SK-N-SH treated with all-trans-retinoic acid at 6 μM for 48 hours (cell line): ENCODE results near the gene HTN1.
"Not testable (repeated sequence)": the region's sequence is repeated elsewhere in the genome, so short reads cannot be mapped to it uniquely, and the experiment has no call there.

Source experiments
- ATAC-seq: fragments of 200-7000 bp; cut with Tn5 transposase; 3 replicates; pipeline ENCODE4 v1.9.1; 2020; ENCODE audit warnings: mild to moderate bottlenecking, moderate library complexity
- ARNTL ChIP-seq: fragments of 450-650 bp; formaldehyde crosslinking; IDR thresholded peaks from 2 replicates; pipeline ENCODE4 v1.5.0; 2020; ENCODE audit warnings: low read depth, mild to moderate bottlenecking, moderate library complexity, borderline replicate concordance
- BACH2 ChIP-seq: fragments of 250-450 bp; sonication (Bioruptor Pico); IDR thresholded peaks from 2 replicates; pipeline ENCODE4 v1.9.0; 2021; ENCODE audit warnings: mild to moderate bottlenecking, borderline replicate concordance
- ESRRG ChIP-seq: fragments of 250-450 bp; sonication (Bioruptor Pico); IDR thresholded peaks from 2 replicates; pipeline ENCODE4 v1.6.1; 2021; ENCODE audit warnings: mild to moderate bottlenecking
- GLIS3 ChIP-seq: fragments of 250-450 bp; sonication (Bioruptor Pico); IDR thresholded peaks from 2 replicates; pipeline ENCODE4 v1.5.0; 2020; ENCODE audit warnings: mild to moderate bottlenecking, moderate library complexity
- ISL1 ChIP-seq: fragments of 250-450 bp; sonication (Bioruptor Pico); IDR thresholded peaks from 2 replicates; pipeline ENCODE4 v2.1.2; 2022; ENCODE audit warnings: mild to moderate bottlenecking, moderate library complexity
- PPARA ChIP-seq: fragments of 250-450 bp; sonication (Bioruptor Pico); IDR thresholded peaks from 2 replicates; pipeline ENCODE4 v1.5.0; 2020; ENCODE audit warnings: mild to moderate bottlenecking, borderline replicate concordance
- SNAI2 ChIP-seq: fragments of 250-450 bp; sonication (Bioruptor Pico); IDR thresholded peaks from 2 replicates; pipeline ENCODE4 v1.5.0; 2020; ENCODE audit warnings: mild to moderate bottlenecking, moderate library complexity
- TCF4 ChIP-seq: fragments of 250-450 bp; sonication (Bioruptor Pico); IDR thresholded peaks from 2 replicates; pipeline ENCODE4 v1.8.0; 2021; ENCODE audit warnings: mild to moderate bottlenecking, moderate library complexity, borderline replicate concordance
- ZC3H10 ChIP-seq: fragments of 250-450 bp; sonication (Bioruptor Pico); IDR thresholded peaks from 2 replicates; pipeline ENCODE4 v1.5.1; 2021; ENCODE audit warnings: mild to moderate bottlenecking, moderate library complexity
- ZFP30 ChIP-seq: fragments of 450-650 bp; formaldehyde crosslinking; IDR thresholded peaks from 2 replicates; pipeline ENCODE4 v1.5.0; 2022; ENCODE audit warnings: mild to moderate bottlenecking, moderate library complexity
- ZNF565 ChIP-seq: fragments of 450-650 bp; formaldehyde crosslinking; conservative IDR thresholded peaks from 2 replicates; pipeline ENCODE4 v1.5.0; 2020; ENCODE audit warnings: low read depth, mild to moderate bottlenecking, moderate library complexity
- ZNF70 ChIP-seq: fragments of 450-650 bp; formaldehyde crosslinking; IDR thresholded peaks from 2 replicates; pipeline ENCODE4 v1.5.0; 2020; ENCODE audit warnings: mild to moderate bottlenecking, moderate library complexity
- ZNF8 ChIP-seq: fragments of 450-650 bp; formaldehyde crosslinking; IDR thresholded peaks from 2 replicates; pipeline ENCODE4 v1.5.0; 2020; ENCODE audit warnings: mild to moderate bottlenecking, moderate library complexity
- TF ChIP-seq, protein P1 (sequence below): fragments of 250-450 bp; sonication (Bioruptor Pico); IDR thresholded peaks from 2 replicates; pipeline ENCODE4 v1.8.0; 2020; ENCODE audit warnings: mild to moderate bottlenecking, moderate library complexity, borderline replicate concordance
- TF ChIP-seq, protein P2 (sequence below): fragments of 250-450 bp; sonication (Bioruptor Pico); IDR thresholded peaks from 2 replicates; pipeline ENCODE4 v1.5.0; 2020; ENCODE audit warnings: mild to moderate bottlenecking, moderate library complexity
- TF ChIP-seq, protein P3 (sequence below): fragments of 250-450 bp; sonication (Bioruptor Pico); IDR thresholded peaks from 2 replicates; pipeline ENCODE4 v1.5.1; 2020; ENCODE audit warnings: low read depth, mild to moderate bottlenecking, moderate library complexity
- TF ChIP-seq, protein P4 (sequence below): fragments of 250-450 bp; sonication (Bioruptor Pico); IDR thresholded peaks from 2 replicates; pipeline ENCODE4 v1.8.0; 2021; ENCODE audit warnings: low read depth, mild to moderate bottlenecking, moderate library complexity, borderline replicate concordance

Gene HTN1

DNA sequence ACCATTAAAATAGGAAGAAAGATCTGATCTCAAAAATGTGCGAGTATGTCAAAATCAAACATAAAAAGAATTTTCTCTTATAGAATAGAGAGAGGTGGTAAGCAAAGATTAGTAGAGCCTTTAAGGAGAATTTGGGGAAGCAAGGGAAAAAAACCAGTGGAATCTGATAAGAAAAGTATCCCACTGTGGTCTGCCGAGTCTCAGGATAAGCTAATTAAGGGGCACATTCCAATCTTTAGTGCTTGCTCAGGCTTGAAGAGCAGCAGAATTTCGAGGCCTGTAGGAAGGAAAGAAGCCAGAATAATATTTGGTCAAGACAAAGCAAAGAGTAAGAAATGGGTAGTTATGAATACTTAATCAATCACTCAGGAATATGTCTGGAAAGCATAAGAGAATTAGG is 41.5 kb upstream of the HTN1 start:
- ATAC-seq, result no peak
- TF ChIP-seq SNAI2 (CRISPR knock-in tag) (no peak), TCF4 (CRISPR knock-in tag) (no peak), ZNF565 (no peak)

DNA sequence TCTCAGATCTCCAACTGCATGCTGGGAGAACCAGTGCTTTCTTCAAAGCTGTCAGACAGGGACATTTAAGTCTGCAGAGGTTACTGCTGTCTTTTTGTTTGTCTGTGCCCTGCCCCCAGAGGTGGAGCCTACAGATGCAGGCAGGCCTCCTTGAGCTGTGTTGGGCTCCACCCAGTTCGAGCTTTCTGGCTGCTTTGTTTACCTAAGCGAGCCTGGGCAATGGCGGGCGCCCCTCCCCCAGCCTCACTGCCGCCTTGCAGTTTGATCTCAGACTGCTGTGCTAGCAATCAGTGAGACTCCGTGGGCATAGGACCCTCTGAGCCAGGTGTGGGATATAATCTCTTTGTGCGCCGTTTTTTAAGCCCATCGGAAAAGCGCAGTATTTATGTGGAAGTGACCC is 31.2 kb upstream of the HTN1 start:
- not testable (repeated sequence) for ATAC-seq

DNA sequence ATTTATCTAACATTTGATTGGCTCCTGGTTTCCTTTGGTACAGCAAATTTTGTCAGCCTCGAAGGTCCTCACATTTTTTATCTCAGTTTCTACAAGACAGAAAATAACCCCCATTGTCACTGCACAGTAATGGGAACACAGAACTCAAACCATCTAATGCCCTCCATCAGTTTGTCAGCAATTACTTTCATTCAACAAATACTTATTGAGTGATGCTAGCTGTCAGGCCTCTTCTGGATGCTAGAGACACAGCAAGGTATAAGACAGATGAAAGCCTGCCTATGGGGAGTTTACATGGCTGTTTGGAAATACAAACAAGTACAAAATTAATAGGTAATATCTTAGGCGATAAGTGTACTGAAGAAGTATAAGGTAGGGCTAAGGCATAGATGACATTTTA is 27.0 kb upstream of the HTN1 start:
- ATAC-seq, result no peak

DNA sequence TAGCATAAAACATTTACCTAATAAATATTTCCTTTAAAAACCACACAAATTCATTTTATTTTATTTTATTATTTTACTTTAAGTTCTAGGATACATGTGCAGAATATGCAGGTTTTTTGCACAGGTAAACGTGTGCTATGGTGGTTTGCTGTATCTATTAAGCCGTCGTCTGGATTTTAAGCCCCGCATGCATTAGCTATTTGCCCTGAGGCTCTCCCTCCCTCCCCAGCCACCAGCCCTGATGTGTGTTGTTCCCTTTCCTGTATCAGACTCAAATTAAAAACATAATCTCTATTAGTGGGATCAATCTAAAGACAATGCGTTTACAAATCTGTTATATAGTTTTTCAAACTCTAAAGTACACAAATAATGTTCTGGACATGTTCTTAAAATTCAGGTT is 23.2 kb upstream of the HTN1 start:
- no peak for ATAC-seq

More for the DNA sequence above, 27.0 kb upstream of the HTN1 start:
- no peak for TF ChIP-seq ZC3H10 (CRISPR knock-in tag)
- TF ChIP-seq, protein P1, sequence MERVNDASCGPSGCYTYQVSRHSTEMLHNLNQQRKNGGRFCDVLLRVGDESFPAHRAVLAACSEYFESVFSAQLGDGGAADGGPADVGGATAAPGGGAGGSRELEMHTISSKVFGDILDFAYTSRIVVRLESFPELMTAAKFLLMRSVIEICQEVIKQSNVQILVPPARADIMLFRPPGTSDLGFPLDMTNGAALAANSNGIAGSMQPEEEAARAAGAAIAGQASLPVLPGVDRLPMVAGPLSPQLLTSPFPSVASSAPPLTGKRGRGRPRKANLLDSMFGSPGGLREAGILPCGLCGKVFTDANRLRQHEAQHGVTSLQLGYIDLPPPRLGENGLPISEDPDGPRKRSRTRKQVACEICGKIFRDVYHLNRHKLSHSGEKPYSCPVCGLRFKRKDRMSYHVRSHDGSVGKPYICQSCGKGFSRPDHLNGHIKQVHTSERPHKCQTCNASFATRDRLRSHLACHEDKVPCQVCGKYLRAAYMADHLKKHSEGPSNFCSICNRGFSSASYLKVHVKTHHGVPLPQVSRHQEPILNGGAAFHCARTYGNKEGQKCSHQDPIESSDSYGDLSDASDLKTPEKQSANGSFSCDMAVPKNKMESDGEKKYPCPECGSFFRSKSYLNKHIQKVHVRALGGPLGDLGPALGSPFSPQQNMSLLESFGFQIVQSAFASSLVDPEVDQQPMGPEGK, result no peak
- TF ChIP-seq ZFP30 (CRISPR knock-in tag), result no peak
- no peak for TF ChIP-seq ZNF70
- TF ChIP-seq, protein P2, sequence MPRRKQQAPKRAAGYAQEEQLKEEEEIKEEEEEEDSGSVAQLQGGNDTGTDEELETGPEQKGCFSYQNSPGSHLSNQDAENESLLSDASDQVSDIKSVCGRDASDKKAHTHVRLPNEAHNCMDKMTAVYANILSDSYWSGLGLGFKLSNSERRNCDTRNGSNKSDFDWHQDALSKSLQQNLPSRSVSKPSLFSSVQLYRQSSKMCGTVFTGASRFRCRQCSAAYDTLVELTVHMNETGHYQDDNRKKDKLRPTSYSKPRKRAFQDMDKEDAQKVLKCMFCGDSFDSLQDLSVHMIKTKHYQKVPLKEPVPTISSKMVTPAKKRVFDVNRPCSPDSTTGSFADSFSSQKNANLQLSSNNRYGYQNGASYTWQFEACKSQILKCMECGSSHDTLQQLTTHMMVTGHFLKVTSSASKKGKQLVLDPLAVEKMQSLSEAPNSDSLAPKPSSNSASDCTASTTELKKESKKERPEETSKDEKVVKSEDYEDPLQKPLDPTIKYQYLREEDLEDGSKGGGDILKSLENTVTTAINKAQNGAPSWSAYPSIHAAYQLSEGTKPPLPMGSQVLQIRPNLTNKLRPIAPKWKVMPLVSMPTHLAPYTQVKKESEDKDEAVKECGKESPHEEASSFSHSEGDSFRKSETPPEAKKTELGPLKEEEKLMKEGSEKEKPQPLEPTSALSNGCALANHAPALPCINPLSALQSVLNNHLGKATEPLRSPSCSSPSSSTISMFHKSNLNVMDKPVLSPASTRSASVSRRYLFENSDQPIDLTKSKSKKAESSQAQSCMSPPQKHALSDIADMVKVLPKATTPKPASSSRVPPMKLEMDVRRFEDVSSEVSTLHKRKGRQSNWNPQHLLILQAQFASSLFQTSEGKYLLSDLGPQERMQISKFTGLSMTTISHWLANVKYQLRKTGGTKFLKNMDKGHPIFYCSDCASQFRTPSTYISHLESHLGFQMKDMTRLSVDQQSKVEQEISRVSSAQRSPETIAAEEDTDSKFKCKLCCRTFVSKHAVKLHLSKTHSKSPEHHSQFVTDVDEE, result no peak
- no peak for TF ChIP-seq ARNTL (CRISPR knock-in tag)
- TF ChIP-seq, protein P3, sequence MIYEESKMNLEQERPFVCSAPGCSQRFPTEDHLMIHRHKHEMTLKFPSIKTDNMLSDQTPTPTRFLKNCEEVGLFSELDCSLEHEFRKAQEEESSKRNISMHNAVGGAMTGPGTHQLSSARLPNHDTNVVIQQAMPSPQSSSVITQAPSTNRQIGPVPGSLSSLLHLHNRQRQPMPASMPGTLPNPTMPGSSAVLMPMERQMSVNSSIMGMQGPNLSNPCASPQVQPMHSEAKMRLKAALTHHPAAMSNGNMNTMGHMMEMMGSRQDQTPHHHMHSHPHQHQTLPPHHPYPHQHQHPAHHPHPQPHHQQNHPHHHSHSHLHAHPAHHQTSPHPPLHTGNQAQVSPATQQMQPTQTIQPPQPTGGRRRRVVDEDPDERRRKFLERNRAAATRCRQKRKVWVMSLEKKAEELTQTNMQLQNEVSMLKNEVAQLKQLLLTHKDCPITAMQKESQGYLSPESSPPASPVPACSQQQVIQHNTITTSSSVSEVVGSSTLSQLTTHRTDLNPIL (CRISPR knock-in tag), result no peak
- TF ChIP-seq GLIS3 (CRISPR knock-in tag), result no peak
- no peak for TF ChIP-seq BACH2
- TF ChIP-seq, protein P4, sequence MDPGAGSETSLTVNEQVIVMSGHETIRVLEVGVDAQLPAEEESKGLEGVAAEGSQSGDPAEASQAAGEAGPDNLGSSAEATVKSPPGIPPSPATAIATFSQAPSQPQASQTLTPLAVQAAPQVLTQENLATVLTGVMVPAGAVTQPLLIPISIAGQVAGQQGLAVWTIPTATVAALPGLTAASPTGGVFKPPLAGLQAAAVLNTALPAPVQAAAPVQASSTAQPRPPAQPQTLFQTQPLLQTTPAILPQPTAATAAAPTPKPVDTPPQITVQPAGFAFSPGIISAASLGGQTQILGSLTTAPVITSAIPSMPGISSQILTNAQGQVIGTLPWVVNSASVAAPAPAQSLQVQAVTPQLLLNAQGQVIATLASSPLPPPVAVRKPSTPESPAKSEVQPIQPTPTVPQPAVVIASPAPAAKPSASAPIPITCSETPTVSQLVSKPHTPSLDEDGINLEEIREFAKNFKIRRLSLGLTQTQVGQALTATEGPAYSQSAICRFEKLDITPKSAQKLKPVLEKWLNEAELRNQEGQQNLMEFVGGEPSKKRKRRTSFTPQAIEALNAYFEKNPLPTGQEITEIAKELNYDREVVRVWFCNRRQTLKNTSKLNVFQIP (CRISPR knock-in tag), result no peak
- TF ChIP-seq ZNF565, result no peak
- TF ChIP-seq TCF4 (CRISPR knock-in tag), result no peak
- TF ChIP-seq ISL1 (CRISPR knock-in tag), result no peak
- TF ChIP-seq ZNF8, result no peak
- TF ChIP-seq ESRRG, result no peak
- TF ChIP-seq PPARA (CRISPR knock-in tag), result no peak

DNA sequence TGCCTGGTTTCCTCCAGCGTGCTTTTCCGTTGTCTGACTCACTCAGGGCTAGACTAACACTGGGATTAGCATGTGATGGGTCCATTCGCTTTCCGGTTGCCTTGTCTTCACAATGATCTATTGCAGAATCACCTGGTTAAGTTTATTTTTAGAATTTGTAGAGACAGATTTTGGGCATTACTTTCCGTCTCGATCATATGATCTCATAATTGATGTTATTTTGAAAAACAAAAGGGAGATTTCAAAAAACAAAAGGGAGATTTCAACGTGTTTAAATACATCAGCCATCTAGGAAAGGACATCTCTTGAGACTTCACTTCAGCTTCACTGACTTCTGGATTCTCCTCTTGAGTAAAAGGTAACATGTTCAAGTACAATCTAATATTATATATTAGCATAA is 22.1 kb upstream of the HTN1 start, which contains the start of gene HTN3:
Gene HTN3 (plus strand): TSS at position 301 of the 400 bp plus-strand sequence. CDS start 2,282 bp downstream, outside the sequence.
- not testable (repeated sequence) for ATAC-seq

More for the DNA sequence above, 23.2 kb upstream of the HTN1 start:
- TF ChIP-seq, protein P4 (CRISPR knock-in tag), result no peak

DNA sequence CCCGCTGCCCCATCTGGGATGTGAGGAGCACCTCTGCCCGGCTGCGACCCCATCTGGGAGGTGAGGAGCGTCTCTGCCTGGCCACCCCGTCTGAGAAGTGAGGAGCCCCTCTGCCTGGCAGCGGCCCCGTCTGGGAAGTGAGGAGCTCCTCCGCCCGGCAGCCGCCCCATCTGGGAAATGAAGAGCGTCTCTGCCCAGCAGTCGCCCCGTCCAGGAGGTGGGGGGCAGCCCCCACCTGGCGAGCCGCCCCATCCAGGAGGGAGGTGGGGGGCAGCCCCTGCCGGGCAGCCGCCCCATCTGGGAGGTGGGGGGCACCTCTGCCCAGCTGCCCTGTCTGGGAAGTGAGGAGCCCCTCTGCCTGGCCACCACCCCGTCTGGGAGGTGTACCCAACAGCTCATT is 12.7 kb upstream of the HTN1 start:
- not testable (repeated sequence) for ATAC-seq

DNA sequence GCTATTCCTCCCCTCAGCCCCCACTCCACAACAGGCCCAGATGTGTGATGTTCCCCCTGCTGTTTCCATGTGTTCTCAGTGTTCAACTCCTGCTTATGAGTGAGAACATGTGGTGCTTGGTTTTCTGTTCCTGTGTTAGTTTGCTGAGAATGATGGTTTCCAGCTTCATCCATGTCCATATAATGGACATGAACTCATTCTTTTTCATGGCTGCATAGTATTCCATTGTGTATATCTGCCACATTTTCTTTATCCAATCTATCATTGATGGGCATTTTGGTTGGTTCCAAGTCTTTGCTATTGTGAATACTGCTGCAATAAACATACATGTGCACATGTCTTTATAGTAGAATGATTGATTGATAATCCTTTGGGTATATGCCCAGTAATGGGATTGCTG is 10.3 kb upstream of the HTN1 start:
- not testable (repeated sequence) for ATAC-seq
